ENCODE data around the gene PERM1.
"Not testable (repeated sequence)": the region's sequence is repeated elsewhere in the genome, so short reads cannot be mapped to it uniquely, and the experiment has no call there.

PERM1 gene

GRCh38 chr1:951364-951763 lies 30.5 kb downstream of the PERM1 start:
- no peak for DNase-seq (ENCODE audit: low read depth, low spot score)
- Histone ChIP-seq H3K9me3 (ENCODE audit: insufficient read depth, low read length) (no peaks in the 10 kb centered on the region), H3K4me3 (ENCODE audit: insufficient read length, low read depth) (no peak overlapping the region), H3K27me3 (ENCODE audit: insufficient read depth, insufficient read length) (no peaks in the 10 kb centered on the region), H3K4me1 (ENCODE audit: insufficient read depth, insufficient read length) (no peaks in the 10 kb centered on the region), H3K36me3 (ENCODE audit: insufficient read depth, insufficient read length, low read length) (peaks cover 98% of the 10 kb centered on the region), H3K9ac (ENCODE audit: insufficient read length, low read depth) (no peak overlapping the region)
- TF ChIP-seq SUZ12 (IDR thresholded peaks at IDR 0.05; ENCODE audit: extremely low read depth, insufficient read depth, insufficient read length) (no peak), ZNF274 (IDR thresholded peaks at IDR 0.05; ENCODE audit: low read depth, low read length) (no peak), YY1 (IDR thresholded peaks at IDR 0.05; ENCODE audit: insufficient read depth, insufficient read length) (no peak)

GRCh38 chr1:950881-951280 lies 31.0 kb downstream of the PERM1 start:
- Histone ChIP-seq H3K4me3 (ENCODE audit: insufficient read length, low read depth) (no peak overlapping the region), H3K9ac (ENCODE audit: insufficient read length, low read depth) (no peak overlapping the region), H3K36me3 (ENCODE audit: insufficient read depth, insufficient read length, low read length) (peaks cover 98% of the 10 kb centered on the region), H3K27me3 (ENCODE audit: insufficient read depth, insufficient read length) (no peaks in the 10 kb centered on the region), H3K4me1 (ENCODE audit: insufficient read depth, insufficient read length) (no peaks in the 10 kb centered on the region), H3K9me3 (ENCODE audit: insufficient read depth, low read length) (no peaks in the 10 kb centered on the region)
- TF ChIP-seq SUZ12 (IDR thresholded peaks at IDR 0.05; ENCODE audit: extremely low read depth, insufficient read depth, insufficient read length) (no peak), ZNF274 (IDR thresholded peaks at IDR 0.05; ENCODE audit: low read depth, low read length) (no peak), YY1 (IDR thresholded peaks at IDR 0.05; ENCODE audit: insufficient read depth, insufficient read length) (no peak)
- DNase-seq (ENCODE audit: low read depth, low spot score): no peak

DNA sequence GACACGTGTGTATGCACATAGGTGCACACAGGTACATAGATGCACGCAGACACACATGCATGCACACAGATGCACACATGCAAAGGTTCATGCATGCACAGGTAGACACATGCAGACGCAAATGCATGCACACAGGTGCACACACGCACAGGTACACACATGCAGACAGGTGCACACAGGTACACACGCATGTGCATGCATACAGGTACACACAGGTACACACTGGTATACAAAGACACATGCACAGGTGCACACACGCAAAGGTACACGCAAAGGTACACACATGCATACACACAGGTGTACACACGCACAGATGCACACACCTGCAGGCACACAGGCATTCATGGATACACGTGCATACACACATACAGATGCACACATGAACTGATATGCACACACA lies 31.6 kb downstream of the PERM1 start:
- Histone ChIP-seq H3K4me3 (ENCODE audit: insufficient read length, low read depth) (no peak overlapping the region), H3K27me3 (ENCODE audit: insufficient read depth, insufficient read length) (no peaks in the 10 kb centered on the region), H3K4me1 (ENCODE audit: insufficient read depth, insufficient read length) (no peaks in the 10 kb centered on the region), H3K9ac (ENCODE audit: insufficient read length, low read depth) (no peak overlapping the region), H3K36me3 (ENCODE audit: insufficient read depth, insufficient read length, low read length) (peaks cover 98% of the 10 kb centered on the region), H3K9me3 (ENCODE audit: insufficient read depth, low read length) (no peaks in the 10 kb centered on the region)
- TF ChIP-seq YY1 (IDR thresholded peaks at IDR 0.05; ENCODE audit: insufficient read depth, insufficient read length): no peak
- no peak for TF ChIP-seq ZNF274 (IDR thresholded peaks at IDR 0.05; ENCODE audit: low read depth, low read length)
- TF ChIP-seq SUZ12 (IDR thresholded peaks at IDR 0.05; ENCODE audit: extremely low read depth, insufficient read depth, insufficient read length): no peak
- DNase-seq (ENCODE audit: low read depth, low spot score): no peak

DNA sequence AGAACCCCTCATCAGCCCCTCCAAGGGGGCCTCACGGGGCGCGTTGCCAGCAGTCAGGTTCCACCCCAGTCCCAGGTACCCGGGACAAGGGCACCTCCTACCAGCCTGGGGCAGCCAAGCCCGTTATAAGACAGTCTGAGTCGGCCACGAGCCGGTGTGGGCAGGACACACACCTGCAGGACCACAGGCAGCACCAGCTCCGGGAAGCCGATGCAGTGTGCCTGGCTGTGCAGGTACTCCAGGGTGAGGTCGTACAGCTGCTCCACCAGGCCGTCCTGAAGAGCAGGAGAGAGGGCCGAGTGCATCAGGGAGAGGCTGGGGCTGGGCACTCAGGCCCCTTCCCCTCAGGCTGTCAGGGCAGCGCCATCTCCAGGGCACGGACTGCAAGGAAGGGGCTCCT lies 33.9 kb downstream of the PERM1 start:
- no peak overlapping the region for H3K9ac ChIP-seq (ENCODE audit: insufficient read length, low read depth)
- H3K27me3 ChIP-seq (ENCODE audit: insufficient read depth, insufficient read length): no peaks in the 10 kb centered on the region
- DNase-seq (ENCODE audit: low read depth, low spot score): no peak
- peaks cover 6% of the 10 kb centered on the region for H3K4me1 ChIP-seq (ENCODE audit: insufficient read depth, insufficient read length)
- peaks cover 86% of the 10 kb centered on the region for H3K36me3 ChIP-seq (ENCODE audit: insufficient read depth, insufficient read length, low read length)
- H3K4me3 ChIP-seq (ENCODE audit: insufficient read length, low read depth): no peak overlapping the region
- H3K9me3 ChIP-seq (ENCODE audit: insufficient read depth, low read length): no peaks in the 10 kb centered on the region
- no peak for TF ChIP-seq ZNF274 (IDR thresholded peaks at IDR 0.05; ENCODE audit: low read depth, low read length)
- TF ChIP-seq SUZ12 (IDR thresholded peaks at IDR 0.05; ENCODE audit: extremely low read depth, insufficient read depth, insufficient read length): no peak
- TF ChIP-seq YY1 (IDR thresholded peaks at IDR 0.05; ENCODE audit: insufficient read depth, insufficient read length): no peak

DNA sequence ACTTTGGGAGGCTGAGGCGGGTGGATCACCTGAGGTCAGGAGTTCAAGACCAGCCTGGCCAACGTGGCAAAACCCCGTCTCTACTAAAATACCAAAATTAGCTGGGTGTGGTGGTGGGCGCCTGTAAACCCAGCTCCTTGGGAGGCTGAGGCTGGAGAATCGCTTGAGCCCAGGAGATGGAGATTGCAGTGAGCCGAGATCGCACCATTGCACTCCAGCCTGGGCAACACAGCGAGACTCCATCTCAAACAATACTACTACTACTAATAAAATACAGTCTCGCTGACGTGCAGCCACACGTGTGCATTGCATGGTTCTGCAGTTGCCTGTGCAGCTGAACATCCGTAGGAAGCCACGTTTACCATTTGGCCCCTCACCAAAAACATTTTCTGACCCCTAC lies 35.1 kb downstream of the PERM1 start:
- H3K9ac ChIP-seq (ENCODE audit: insufficient read length, low read depth); H3K4me3 ChIP-seq (ENCODE audit: insufficient read length, low read depth); DNase-seq (ENCODE audit: low read depth, low spot score); H3K27me3 ChIP-seq (ENCODE audit: insufficient read depth, insufficient read length); H3K9me3 ChIP-seq (ENCODE audit: insufficient read depth, low read length); H3K4me1 ChIP-seq (ENCODE audit: insufficient read depth, insufficient read length): not testable (repeated sequence)
- peaks cover 75% of the 10 kb centered on the region for H3K36me3 ChIP-seq (ENCODE audit: insufficient read depth, insufficient read length, low read length)

DNA sequence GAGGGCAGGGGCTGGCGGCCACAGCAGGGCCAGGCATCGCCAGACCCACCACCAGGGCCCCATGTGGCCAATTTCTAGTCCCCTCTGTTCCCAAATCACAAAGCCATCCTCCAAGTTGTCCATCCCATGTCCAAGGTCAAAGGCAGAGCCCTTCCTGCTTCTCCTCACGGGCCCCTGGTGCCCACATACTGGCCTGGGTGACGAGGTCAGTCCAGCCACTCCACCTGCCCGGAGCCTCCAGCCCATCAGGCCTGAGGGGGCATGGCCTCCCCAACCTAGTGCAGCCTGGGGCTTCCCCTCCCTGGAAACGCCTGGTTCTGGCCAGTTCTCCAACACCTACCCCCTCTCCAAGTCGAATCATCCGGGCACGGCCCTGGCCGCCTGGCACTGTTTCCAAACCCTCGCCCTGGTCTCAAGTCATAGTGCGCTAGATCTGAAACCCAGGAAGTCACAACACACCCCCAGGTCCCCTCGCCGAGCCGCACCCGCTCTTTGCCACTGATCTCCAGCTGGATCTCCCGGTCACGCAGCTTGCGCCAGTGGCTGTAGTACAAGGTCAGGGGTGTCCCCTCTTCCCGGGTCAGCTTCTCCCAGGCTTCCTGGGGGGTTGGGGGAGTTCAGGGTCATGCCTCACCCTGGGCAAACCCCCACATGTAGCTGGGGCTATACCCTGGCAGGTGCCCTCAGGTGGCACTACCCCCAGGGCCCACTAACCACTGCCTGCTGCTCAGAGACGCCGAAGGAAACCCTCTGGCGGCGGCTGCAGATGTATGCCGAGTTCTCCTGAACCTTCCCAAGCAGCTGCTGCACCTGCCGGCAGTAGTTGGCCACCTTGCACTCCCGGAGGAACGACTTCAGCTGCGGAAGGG lies 36.0 kb downstream of the PERM1 start:
- no peak overlapping the region for H3K9ac ChIP-seq (ENCODE audit: insufficient read length, low read depth)
- peaks cover 66% of the 10 kb centered on the region for H3K36me3 ChIP-seq (ENCODE audit: insufficient read depth, insufficient read length, low read length)
- TF ChIP-seq SUZ12 (IDR thresholded peaks at IDR 0.05; ENCODE audit: extremely low read depth, insufficient read depth, insufficient read length): no peak
- TF ChIP-seq ZNF274 (IDR thresholded peaks at IDR 0.05; ENCODE audit: low read depth, low read length): no peak
- TF ChIP-seq YY1 (IDR thresholded peaks at IDR 0.05; ENCODE audit: insufficient read depth, insufficient read length): no peak
- peaks cover 4% of the 10 kb centered on the region for H3K27me3 ChIP-seq (ENCODE audit: insufficient read depth, insufficient read length)
- H3K4me3 ChIP-seq (ENCODE audit: insufficient read length, low read depth): no peak overlapping the region
- H3K4me1 ChIP-seq (ENCODE audit: insufficient read depth, insufficient read length): peaks cover 8% of the 10 kb centered on the region
- no peaks in the 10 kb centered on the region for H3K9me3 ChIP-seq (ENCODE audit: insufficient read depth, low read length)
- no peak for DNase-seq (ENCODE audit: low read depth, low spot score)

DNA sequence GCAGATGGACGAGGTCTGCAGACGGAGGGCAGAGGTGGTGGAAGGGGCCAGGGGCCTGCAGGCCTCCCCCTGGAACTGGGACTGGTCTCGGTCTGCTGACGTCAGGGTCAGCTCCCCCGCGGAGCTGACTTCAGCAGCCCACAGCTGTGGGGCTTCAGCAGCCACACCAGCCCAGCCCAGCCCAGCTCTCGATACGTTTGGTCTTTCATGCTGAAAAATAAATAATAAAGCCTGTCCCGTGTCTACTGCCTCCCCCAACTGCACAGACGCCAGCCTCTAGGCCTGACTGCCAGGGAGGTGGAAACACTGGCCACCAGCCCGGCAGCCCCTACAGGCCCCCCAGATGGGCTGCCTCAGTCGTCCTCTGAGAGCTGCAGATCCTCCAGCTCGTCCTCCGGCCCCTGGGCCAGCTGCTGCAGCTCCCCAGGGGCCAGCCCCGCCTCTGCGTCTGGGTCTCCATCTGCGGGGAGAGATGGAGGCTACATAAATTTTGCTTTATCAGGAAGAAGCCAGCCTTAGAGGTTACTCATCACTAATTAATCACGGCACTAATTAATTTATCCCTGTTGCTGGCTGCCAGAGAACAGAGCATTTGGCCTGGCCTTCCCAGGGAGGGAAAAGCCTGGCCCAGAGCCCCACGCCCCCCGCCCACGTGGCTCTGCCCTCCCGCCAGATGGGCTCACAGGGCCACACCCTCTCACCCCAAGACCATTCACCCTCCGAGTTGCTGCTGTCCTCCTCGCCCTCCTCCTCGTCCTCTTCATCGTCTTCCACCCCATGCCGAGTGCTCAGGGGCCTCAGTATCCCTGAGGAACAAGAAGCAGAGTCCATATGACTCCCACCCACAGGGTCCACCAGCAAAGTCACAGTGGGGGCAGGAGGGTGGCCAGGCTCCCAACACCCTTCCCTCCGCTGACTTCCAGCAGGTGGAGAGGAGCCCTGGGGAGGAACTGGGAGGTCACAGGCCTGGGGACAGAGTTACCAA lies 37.3 kb downstream of the PERM1 start:
- peaks cover 12% of the 10 kb centered on the region for H3K27me3 ChIP-seq (ENCODE audit: insufficient read depth, insufficient read length)
- H3K9ac ChIP-seq (ENCODE audit: insufficient read length, low read depth): no peak overlapping the region
- H3K4me1 ChIP-seq (ENCODE audit: insufficient read depth, insufficient read length): peaks cover 11% of the 10 kb centered on the region
- no peak for TF ChIP-seq YY1 (IDR thresholded peaks at IDR 0.05; ENCODE audit: insufficient read depth, insufficient read length)
- TF ChIP-seq SUZ12 (IDR thresholded peaks at IDR 0.05; ENCODE audit: extremely low read depth, insufficient read depth, insufficient read length): no peak
- no peak for TF ChIP-seq ZNF274 (IDR thresholded peaks at IDR 0.05; ENCODE audit: low read depth, low read length)
- peaks cover 54% of the 10 kb centered on the region for H3K36me3 ChIP-seq (ENCODE audit: insufficient read depth, insufficient read length, low read length)
- no peak for DNase-seq (ENCODE audit: low read depth, low spot score)
- no peaks in the 10 kb centered on the region for H3K9me3 ChIP-seq (ENCODE audit: insufficient read depth, low read length)
- no peak overlapping the region for H3K4me3 ChIP-seq (ENCODE audit: insufficient read length, low read depth)
